IMR-90 (cell line): Measurements from ENCODE around the gene DPRX. TPM values are rescaled to one million over a fixed set of nuclear protein-coding genes. Genes with fewer than 3 reads are reported as not detected.

Source experiments
- ATAC-seq: fragments of 200-7000 bp; cut with Tn5 transposase; 2 replicates; pipeline ENCODE4 v1.9.1; 2020; ENCODE audit warnings: low read depth, mild to moderate bottlenecking, moderate library complexity
- BruUV-seq: library from RNA; stranded (reverse); fragments of 400-500 nt; replicated peaks from 2 replicates; lab custom pipeline; 2021; lab: Mats Ljungman, UMichigan
- CTCF ChIA-PET: fragments of 300-600 bp; formaldehyde crosslinking; extraction: SDS; loops from one replicate; lab custom pipeline; 2021; ENCODE audit warnings: antibody characterized with exemption; lab: Yijun Ruan, JAX
- POLR2A ChIA-PET: fragments of 300-600 bp; sonication (Branson Sonifier 250); formaldehyde crosslinking; loops from one replicate; lab custom pipeline; 2022; ENCODE audit warnings: antibody characterized with exemption; ENCODE audit not compliant: unreplicated experiment; lab: Charles Lee
- DNase-seq: peaks from one replicate; pipeline ENCODE4 v3.0.0; 2013
- H2AFZ ChIP-seq: replicated peaks from 2 replicates; pipeline ENCODE3; 2013; ENCODE audit warnings: low read length, mild to moderate bottlenecking; ENCODE audit not compliant: poor library complexity
- H2AK5ac ChIP-seq: 2 replicates; pipeline ENCODE4 v1.6.1; 2013; ENCODE audit warnings: low read depth, low read length, inconsistent platforms
- H2AK9ac ChIP-seq: replicated peaks from 2 replicates; pipeline ENCODE3; 2013; ENCODE audit warnings: mild to moderate bottlenecking, low read depth, low read length, moderate library complexity; ENCODE audit not compliant: poor library complexity
- H2BK120ac ChIP-seq: 2 replicates; pipeline ENCODE4 v1.6.1; 2013; ENCODE audit warnings: low read depth, low read length, inconsistent platforms
- H2BK15ac ChIP-seq: 3 replicates; pipeline ENCODE4 v1.6.1; 2013; ENCODE audit warnings: low read depth, low read length, inconsistent platforms
- H2BK20ac ChIP-seq: 2 replicates; pipeline ENCODE4 v1.6.1; 2013; ENCODE audit warnings: low read depth, mild to moderate bottlenecking, inconsistent platforms, low read length, moderate library complexity
- H2BK5ac ChIP-seq: 2 replicates; pipeline ENCODE4 v1.6.1; 2013; ENCODE audit warnings: mild to moderate bottlenecking, low read depth, low read length, inconsistent platforms; ENCODE audit not compliant: poor library complexity, severe bottlenecking
- H3K14ac ChIP-seq: replicated peaks from 2 replicates; pipeline ENCODE4 v1.6.1; 2013; ENCODE audit warnings: low read depth, low read length, inconsistent platforms
- H3K18ac ChIP-seq: 2 replicates; pipeline ENCODE4 v1.6.1; 2013; ENCODE audit warnings: low read depth, low read length, control low read depth
- H3K23ac ChIP-seq: 2 replicates; pipeline ENCODE4 v1.6.1; 2013; ENCODE audit warnings: low read depth, low read length, inconsistent platforms
- H3K27ac ChIP-seq: 2 replicates; pipeline ENCODE4 v1.5.1; 2013; ENCODE audit warnings: mild to moderate bottlenecking, control low read depth, low read length; ENCODE audit not compliant: insufficient read depth
- H3K27me3 ChIP-seq: 2 replicates; pipeline ENCODE4 v1.6.1; 2013; ENCODE audit warnings: low read length; ENCODE audit not compliant: control insufficient read depth, insufficient read depth
- H3K36me3 ChIP-seq: 2 replicates; pipeline ENCODE4 v1.6.1; 2013; ENCODE audit warnings: low read length, mixed read lengths; ENCODE audit not compliant: control insufficient read depth, insufficient read depth
- H3K4ac ChIP-seq: 2 replicates; pipeline ENCODE4 v1.6.1; 2013; ENCODE audit warnings: low read depth, low read length, inconsistent platforms
- H3K4me1 ChIP-seq: 2 replicates; pipeline ENCODE4 v1.6.1; 2013; ENCODE audit warnings: low read length, mixed read lengths; ENCODE audit not compliant: control insufficient read depth, insufficient read depth
- H3K4me2 ChIP-seq: 2 replicates; pipeline ENCODE4 v1.6.1; 2013; ENCODE audit warnings: low read depth, mild to moderate bottlenecking, control low read depth, low read length, moderate library complexity
- H3K4me3 ChIP-seq: 2 replicates; pipeline ENCODE4 v1.5.1; 2013; ENCODE audit warnings: low read depth, mild to moderate bottlenecking, control low read depth, low read length, moderate library complexity; ENCODE audit not compliant: insufficient read depth
- H3K56ac ChIP-seq: 2 replicates; pipeline ENCODE4 v1.6.1; 2013; ENCODE audit warnings: low read length, inconsistent platforms; ENCODE audit not compliant: insufficient read depth; ENCODE audit errors: extremely low read depth
- H3K79me1 ChIP-seq, 2 experiments: 2 replicates each; pipeline ENCODE4 v1.6.1; 2013; ENCODE audit warnings: low read length in 2 of 2, inconsistent platforms in 1 of 2, low read depth in 1 of 2
- H3K9ac ChIP-seq: 2 replicates; pipeline ENCODE4 v1.6.1; 2013; ENCODE audit warnings: low read depth, low read length, control low read depth
- H3K9me1 ChIP-seq: 2 replicates; pipeline ENCODE4 v1.6.1; 2013; ENCODE audit warnings: low read length, inconsistent platforms; ENCODE audit not compliant: insufficient read depth
- H3K9me3 ChIP-seq: 2 replicates; pipeline ENCODE4 v1.6.1; 2013; ENCODE audit warnings: low read length; ENCODE audit not compliant: control insufficient read depth, insufficient read depth
- H4K20me1 ChIP-seq: 2 replicates; pipeline ENCODE4 v1.6.1; 2013; ENCODE audit warnings: low read length, inconsistent platforms; ENCODE audit not compliant: insufficient read depth
- H4K5ac ChIP-seq: 2 replicates; pipeline ENCODE4 v1.6.1; 2013; ENCODE audit warnings: mild to moderate bottlenecking, low read depth, low read length, control low read depth
- H4K8ac ChIP-seq, 2 experiments: 2 replicates each; pipeline ENCODE4 v1.6.1; 2013; ENCODE audit warnings: low read depth in 2 of 2, low read length in 2 of 2, control low read depth in 1 of 2, inconsistent platforms in 1 of 2
- H4K91ac ChIP-seq: 2 replicates; pipeline ENCODE4 v1.6.1; 2013; ENCODE audit warnings: low read depth, low read length, inconsistent platforms; ENCODE audit not compliant: insufficient read depth
- BHLHE40 ChIP-seq: fragments of 150-350 bp; IDR thresholded peaks from 2 replicates; pipeline ENCODE4 v1.6.1; 2016; ENCODE audit warnings: mild to moderate bottlenecking, low read depth, low read length
- CEBPB ChIP-seq: IDR thresholded peaks from 2 replicates; pipeline ENCODE4 v1.6.1; 2012; ENCODE audit warnings: low read depth, low read length, improper control_type of control experiment
- CTCF ChIP-seq: conservative IDR thresholded peaks from 2 replicates; pipeline ENCODE4 v1.5.1; 2012; ENCODE audit warnings: mild to moderate bottlenecking, low read depth, low read length, improper control_type of control experiment
- ELK1 ChIP-seq: fragments of 150-350 bp; IDR thresholded peaks from 2 replicates; pipeline ENCODE4 v1.6.1; 2016; ENCODE audit warnings: low read depth, mild to moderate bottlenecking, low read length, moderate library complexity, borderline replicate concordance
- FOS ChIP-seq: fragments of 150-350 bp; IDR thresholded peaks from 2 replicates; pipeline ENCODE4 v1.6.1; 2016; ENCODE audit warnings: low read depth, low read length
- MAZ ChIP-seq: IDR thresholded peaks from 2 replicates; pipeline ENCODE4 v1.6.1; 2012; ENCODE audit warnings: low read depth, mild to moderate bottlenecking, low read length, improper control_type of control experiment, moderate library complexity, borderline replicate concordance
- MXI1 ChIP-seq: IDR thresholded peaks from 2 replicates; pipeline ENCODE4 v1.6.1; 2012; ENCODE audit warnings: low read depth, mild to moderate bottlenecking, low read length, moderate library complexity, borderline replicate concordance
- POLR2A ChIP-seq: IDR thresholded peaks from 2 replicates; pipeline ENCODE4 v1.6.1; 2012; ENCODE audit warnings: mild to moderate bottlenecking, low read depth, low read length
- RCOR1 ChIP-seq: IDR thresholded peaks from 2 replicates; pipeline ENCODE4 v1.6.1; 2012; ENCODE audit warnings: mild to moderate bottlenecking, low read length, improper control_type of control experiment; ENCODE audit not compliant: insufficient replicate concordance
- RFX5 ChIP-seq: IDR thresholded peaks from 2 replicates; pipeline ENCODE4 v1.8.0; 2012; ENCODE audit warnings: low read depth, mild to moderate bottlenecking, low read length, moderate library complexity
- SMC3 ChIP-seq: fragments of 150-350 bp; IDR thresholded peaks from 2 replicates; pipeline ENCODE4 v1.6.1; 2016; ENCODE audit warnings: low read depth, mild to moderate bottlenecking, antibody characterized with exemption, low read length, moderate library complexity
- WGBS, 2 experiments: methylation state at CpG; one replicate each; pipeline versions ENCODE4 v1.1.5 to v1.1.7; 2013; ENCODE audit warnings: missing lambda C conversion rate in 2 of 2; ENCODE audit not compliant: insufficient read length in 1 of 2; ENCODE audit errors: extremely low coverage in 2 of 2; 5-methylcytosine and 5-hydroxymethylcytosine counted together
- dilution Hi-C: fragments of 300-500 bp; cut with HindIII; formaldehyde crosslinking; loops from one replicate; pipeline ENCODE4 v1.14.3; 2018; ENCODE audit warnings: low sequenced_read_pairs; ENCODE audit not compliant: unreplicated experiment
- in situ Hi-C: fragments of 300-500 bp; cut with MboI; formaldehyde crosslinking; loops from 3 replicates; pipeline ENCODE4 v1.14.3; 2019; ENCODE audit warnings: low sequenced_read_pairs, inconsistent platforms, mixed read lengths
- intact Hi-C: fragments of 100-400 bp; cut with micrococcal nuclease; formaldehyde crosslinking; loops from 2 replicates; pipeline ENCODE4 v1.10.0; 2022
- polyA plus RNA-seq, 3 experiments: library from polyadenylated mRNA; depleted of rRNA; stranded (reverse); fragments of >200 nt; gene quantifications; 2 replicates each; pipeline ENCODE4 v1.2.3, GENCODE V29; 2012; ENCODE audit warnings: low replicate concordance in 1 of 3
- total RNA-seq: library from RNA; depleted of rRNA; stranded (reverse); fragments of >200 nt; gene quantifications from 2 replicates; pipeline ENCODE4 v1.2.3, GENCODE V29; 2012

Gene DPRX
- total and polyA plus RNA-seq, 2 of the 4 experiments (the other 2 are of a cell fraction), result not detected

GRCh38 chr19:53598361-53598760, 33.4 kb upstream of the DPRX start:
- DNase-seq (no peak), ATAC-seq (no peak)
- Histone ChIP-seq H2BK15ac (no peak overlapping the region), H3K27me3 (no peaks in the 10 kb centered on the region), H3K27ac (no peak overlapping the region), H2BK20ac (no peak overlapping the region), H2AFZ (no peak overlapping the region), H3K18ac (no peak overlapping the region), H3K9me3 (peaks cover 24% of the 10 kb centered on the region), H3K23ac (no peak overlapping the region), H3K9me1 (no peaks in the 10 kb centered on the region), H3K9ac (no peak overlapping the region), H3K4me2 (no peak overlapping the region), H3K36me3 (no peaks in the 10 kb centered on the region), H4K5ac (no peak overlapping the region), H3K4me3 (no peak overlapping the region), H3K14ac (no peak overlapping the region), H3K4me1 (no peaks in the 10 kb centered on the region), H4K20me1 (no peaks in the 10 kb centered on the region), H3K56ac (no peak overlapping the region), H2BK5ac (no peak overlapping the region), H3K4ac (no peak overlapping the region), H4K8ac (no peak overlapping the region), H2AK9ac (no peak overlapping the region), H2AK5ac (no peak overlapping the region), H2BK120ac (no peak overlapping the region), H4K91ac (no peak overlapping the region), H3K79me1 (no peaks in the 10 kb centered on the region)
- dilution Hi-C loops, result no loop called here
- in situ Hi-C loops, result no loop called here
- ChIA-PET CTCF (no interaction called here), POLR2A (no interaction called here)
- no TSS peak for BruUV-seq
- WGBS, 2 experiments, result 54% methylated on average over 6 of the region's 10 CpGs; no CpG with 5 or more reads in 1 of the 2 experiments
- no peak for TF ChIP-seq FOS
- TF ChIP-seq RCOR1, result no peak
- TF ChIP-seq CTCF, result no peak
- TF ChIP-seq CEBPB, result no peak
- no peak for TF ChIP-seq SMC3
- no peak for TF ChIP-seq RFX5
- TF ChIP-seq BHLHE40, result no peak
- no peak for TF ChIP-seq ELK1
- no peak for TF ChIP-seq POLR2A
- no peak for TF ChIP-seq MXI1
- no peak for TF ChIP-seq MAZ
- intact Hi-C loops, result no loop called here
